SU-DHL-6 (cell line): ENCODE results near the gene DCC.
A peak's percentile ranks its signal among the peaks of the same experiment; 100 is the strongest.

Experiments used
- H2AFZ ChIP-seq: fragments of 200-600 bp; sonication (generic); 2 replicates; pipeline ENCODE4 v1.6.1; 2014; ENCODE audit warnings: low read depth, mild to moderate bottlenecking, moderate library complexity, mixed read lengths, antibody characterized with exemption, low read length; ENCODE audit not compliant: severe bottlenecking
- H3F3A ChIP-seq: fragments of 200-600 bp; shearing (Covaris generic); 2 replicates; pipeline ENCODE4 v1.6.0; 2016; ENCODE audit warnings: antibody characterized with exemption, mild to moderate bottlenecking; ENCODE audit not compliant: insufficient read depth
- H3K27ac ChIP-seq: fragments of 200-600 bp; sonication (generic); 2 replicates; pipeline ENCODE4 v1.5.1; 2016; ENCODE audit warnings: low read depth, mild to moderate bottlenecking, low read length, moderate library complexity, mixed read lengths
- H3K27me3 ChIP-seq: fragments of 200-600 bp; sonication (generic), shearing (Covaris generic); 2 replicates; pipeline ENCODE4 v1.6.0; 2014; ENCODE audit warnings: mild to moderate bottlenecking, low read length
- H3K36me3 ChIP-seq: fragments of 200-600 bp; sonication (generic); 2 replicates; pipeline ENCODE4 v1.6.1; 2014; ENCODE audit warnings: mild to moderate bottlenecking, low read length, mixed read lengths
- H3K4me2 ChIP-seq: fragments of 300-600, 200-600 bp; shearing (Covaris generic), sonication (generic); 2 replicates; pipeline ENCODE4 v1.6.0; 2014; ENCODE audit warnings: low read length, low read depth, mild to moderate bottlenecking; ENCODE audit not compliant: poor library complexity, severe bottlenecking
- H3K4me3 ChIP-seq: fragments of 200-600 bp; sonication (generic); 2 replicates; pipeline ENCODE4 v1.5.1; 2014; ENCODE audit warnings: antibody characterized with exemption, low read length, mild to moderate bottlenecking, mixed read lengths; ENCODE audit not compliant: insufficient read depth, poor library complexity, severe bottlenecking
- H3K79me2 ChIP-seq: fragments of 200-600 bp; sonication (generic); 2 replicates; pipeline ENCODE4 v1.6.1; 2014; ENCODE audit warnings: mild to moderate bottlenecking, low read length, moderate library complexity; ENCODE audit not compliant: insufficient read depth
- H3K9ac ChIP-seq: fragments of 200-600 bp; sonication (generic); 2 replicates; pipeline ENCODE4 v1.7.0; 2014; ENCODE audit warnings: mild to moderate bottlenecking, low read length
- H3K9me2 ChIP-seq: fragments of 200-600 bp; sonication (generic); replicated peaks from 2 replicates; pipeline ENCODE4 v1.6.1; 2014; ENCODE audit warnings: low read length; ENCODE audit not compliant: insufficient read depth
- H3K9me3 ChIP-seq: fragments of 200-600 bp; sonication (generic); 2 replicates; pipeline ENCODE4 v1.6.1; 2014; ENCODE audit warnings: low read length, mixed read lengths; ENCODE audit not compliant: insufficient read depth
- H4K20me1 ChIP-seq: fragments of 200-600 bp; sonication (generic); 2 replicates; pipeline ENCODE4 v1.6.1; 2014; ENCODE audit warnings: low read depth, mild to moderate bottlenecking, antibody characterized with exemption, low read length, moderate library complexity, mixed read lengths
- EZH2phosphoT487 ChIP-seq: fragments of 200-600 bp; sonication (generic), shearing (Covaris generic); conservative IDR thresholded peaks from 2 replicates; pipeline ENCODE4 v1.6.1; 2018; ENCODE audit warnings: mild to moderate bottlenecking, antibody characterized with exemption, low read length, moderate library complexity, mixed read lengths
- TF ChIP-seq, protein P1 (sequence below): fragments of 200-600 bp; sonication (generic); IDR thresholded peaks from one replicate; pipeline ENCODE4 v1.5.1; 2017; ENCODE audit warnings: antibody characterized with exemption, mild to moderate bottlenecking, low read length, moderate library complexity; ENCODE audit not compliant: insufficient read depth, poor library complexity, severe bottlenecking

DCC gene

DNA sequence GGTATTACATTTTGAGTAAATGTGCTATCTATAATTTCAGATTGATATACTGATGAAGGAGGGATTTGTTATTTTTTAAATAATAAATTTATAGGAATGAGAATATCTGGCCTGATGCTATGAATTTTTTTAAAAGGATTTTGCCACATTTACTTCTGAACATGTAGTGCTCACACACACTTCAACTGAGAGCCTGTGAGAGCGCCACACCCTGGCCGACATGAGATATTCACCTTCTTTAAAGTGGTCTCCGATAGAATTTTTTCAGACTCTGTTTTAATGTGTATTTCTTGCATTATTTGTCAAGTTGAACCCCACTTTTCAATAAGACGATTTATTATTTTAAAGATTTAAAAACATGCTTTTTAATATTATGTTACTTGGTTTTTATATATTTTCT is 813.3 kb downstream of the DCC start:
- Histone ChIP-seq H2AFZ (no peak overlapping the region), H3K4me3 (no peak overlapping the region), H3K27ac (no peak overlapping the region), H3K9ac (no peak overlapping the region), H3K79me2 (no peaks in the 10 kb centered on the region), H3K4me2 (no peak overlapping the region), H3F3A (no peaks in the 10 kb centered on the region), H3K27me3 (no peaks in the 10 kb centered on the region), H3K36me3 (no peaks in the 10 kb centered on the region), H3K9me2 (no peaks in the 10 kb centered on the region), H3K9me3 (no peaks in the 10 kb centered on the region), H4K20me1 (no peaks in the 10 kb centered on the region)
- no peak for TF ChIP-seq EZH2phosphoT487
- TF ChIP-seq, protein P1, sequence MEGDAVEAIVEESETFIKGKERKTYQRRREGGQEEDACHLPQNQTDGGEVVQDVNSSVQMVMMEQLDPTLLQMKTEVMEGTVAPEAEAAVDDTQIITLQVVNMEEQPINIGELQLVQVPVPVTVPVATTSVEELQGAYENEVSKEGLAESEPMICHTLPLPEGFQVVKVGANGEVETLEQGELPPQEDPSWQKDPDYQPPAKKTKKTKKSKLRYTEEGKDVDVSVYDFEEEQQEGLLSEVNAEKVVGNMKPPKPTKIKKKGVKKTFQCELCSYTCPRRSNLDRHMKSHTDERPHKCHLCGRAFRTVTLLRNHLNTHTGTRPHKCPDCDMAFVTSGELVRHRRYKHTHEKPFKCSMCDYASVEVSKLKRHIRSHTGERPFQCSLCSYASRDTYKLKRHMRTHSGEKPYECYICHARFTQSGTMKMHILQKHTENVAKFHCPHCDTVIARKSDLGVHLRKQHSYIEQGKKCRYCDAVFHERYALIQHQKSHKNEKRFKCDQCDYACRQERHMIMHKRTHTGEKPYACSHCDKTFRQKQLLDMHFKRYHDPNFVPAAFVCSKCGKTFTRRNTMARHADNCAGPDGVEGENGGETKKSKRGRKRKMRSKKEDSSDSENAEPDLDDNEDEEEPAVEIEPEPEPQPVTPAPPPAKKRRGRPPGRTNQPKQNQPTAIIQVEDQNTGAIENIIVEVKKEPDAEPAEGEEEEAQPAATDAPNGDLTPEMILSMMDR: peak; percentile 44

DNA sequence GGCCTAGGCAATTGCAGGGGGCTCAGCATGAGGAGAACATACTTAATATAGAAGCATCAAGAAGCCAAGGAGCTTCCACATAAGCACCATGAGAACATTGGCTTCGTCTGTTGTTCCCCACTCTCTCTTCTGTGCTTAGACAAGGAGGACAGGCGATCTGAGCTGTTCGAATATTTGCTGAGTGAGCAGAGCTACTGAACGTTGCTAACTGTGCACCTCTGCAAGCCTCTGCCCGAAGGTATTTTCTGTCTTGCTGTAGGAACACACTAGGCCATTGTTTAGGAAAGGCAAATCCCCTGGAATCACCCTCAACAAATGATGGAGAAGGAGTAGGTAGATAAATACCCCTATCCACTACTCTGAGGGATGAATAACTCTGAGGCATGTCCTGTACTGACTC is 813.8 kb downstream of the DCC start:
- H2AFZ ChIP-seq: no peak overlapping the region
- H3K9me3 ChIP-seq: no peaks in the 10 kb centered on the region
- no peak overlapping the region for H3K4me2 ChIP-seq
- H4K20me1 ChIP-seq: no peaks in the 10 kb centered on the region
- H3K4me3 ChIP-seq: no peak overlapping the region
- no peaks in the 10 kb centered on the region for H3K36me3 ChIP-seq
- TF ChIP-seq, protein P1: no peak
- no peak for TF ChIP-seq EZH2phosphoT487
- H3F3A ChIP-seq: no peaks in the 10 kb centered on the region
- no peak overlapping the region for H3K9ac ChIP-seq
- H3K9me2 ChIP-seq: no peaks in the 10 kb centered on the region
- H3K27ac ChIP-seq: no peak overlapping the region
- no peaks in the 10 kb centered on the region for H3K79me2 ChIP-seq
- H3K27me3 ChIP-seq: no peaks in the 10 kb centered on the region

DNA sequence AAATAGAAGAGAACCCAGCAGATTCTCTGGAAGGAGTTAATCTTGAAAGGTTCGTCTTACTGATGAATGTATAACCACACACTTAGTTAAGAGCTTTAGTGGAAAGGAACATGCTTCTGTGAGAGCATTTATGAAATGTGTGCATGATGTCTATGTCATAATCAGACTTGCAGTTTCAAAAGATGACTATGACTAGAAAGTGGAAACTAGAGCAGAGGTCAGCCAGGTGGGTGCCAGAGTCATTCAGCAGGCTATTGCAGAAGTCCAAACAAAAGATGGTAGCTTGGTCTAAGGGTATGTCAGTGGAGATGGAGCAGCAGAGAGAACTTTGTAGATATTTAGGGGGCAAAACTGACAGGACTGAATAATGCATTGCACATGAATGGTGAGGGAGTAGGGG is 825.8 kb downstream of the DCC start:
- Histone ChIP-seq H3K4me2 (no peak overlapping the region), H3K4me3 (no peak overlapping the region), H3K27me3 (0 out of 2 replicates have a peak, but pooled peaks cover 2% of the 10 kb centered on the region), H3K27ac (no peak overlapping the region), H3K9ac (no peak overlapping the region), H3K79me2 (no peaks in the 10 kb centered on the region), H4K20me1 (no peaks in the 10 kb centered on the region), H3K36me3 (no peaks in the 10 kb centered on the region), H3K9me2 (no peaks in the 10 kb centered on the region), H3K9me3 (no peaks in the 10 kb centered on the region), H2AFZ (no peak overlapping the region), H3F3A (no peaks in the 10 kb centered on the region)
- TF ChIP-seq EZH2phosphoT487: no peak
- TF ChIP-seq, protein P1: no peak
